ENCODE data around the gene GADD45A. TPM values are rescaled to one million over a fixed set of nuclear protein-coding genes. Genes with fewer than 3 reads are reported as not detected.
A peak's percentile ranks its signal among the peaks of the same experiment; 100 is the strongest.
"Not testable (repeated sequence)": the region's sequence is repeated elsewhere in the genome, so short reads cannot be mapped to it uniquely, and the experiment has no call there.

The GADD45A gene
- polyA plus RNA-seq, 1 of the 3 experiments (the other 2 are of a cell fraction): 164 TPM

- no peak for TF ChIP-seq FOXJ3 (CRISPR knock-in tag; IDR thresholded peaks at IDR 0.05)
- TF ChIP-seq JUND (IDR thresholded peaks at IDR 0.05): peak; percentile 71
- peak; percentile 75 for TF ChIP-seq PBX3 (IDR thresholded peaks at IDR 0.05)
- TF ChIP-seq MAX (IDR thresholded peaks at IDR 0.05; ENCODE audit: low read depth): peak; percentile 31; the same call in 1 of the 2 replicates
- TF ChIP-seq GATA2 (CRISPR knock-in tag; IDR thresholded peaks at IDR 0.05): no peak
These were observed 41.2 kb downstream of the GADD45A start (continued) for GRCh38 chr1:67726224-67726623.

DNA sequence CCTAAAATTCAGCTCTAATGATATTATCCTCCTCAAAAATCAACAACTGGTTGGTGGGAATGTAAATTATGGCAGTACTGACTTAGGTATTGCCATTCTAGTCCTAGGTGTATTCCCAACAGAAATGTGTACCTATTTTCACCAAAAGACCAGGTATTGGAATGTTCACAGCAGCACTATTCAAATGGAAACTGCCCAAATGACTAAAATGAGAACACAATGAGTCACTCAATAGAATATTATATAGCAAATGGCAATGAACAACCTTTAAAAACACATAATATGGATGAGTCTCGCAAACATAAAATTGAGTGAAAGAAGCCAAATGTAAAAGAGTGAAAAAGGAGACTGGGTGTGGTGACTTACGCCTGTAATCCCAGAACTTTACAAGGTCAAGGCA is 44.9 kb downstream of the GADD45A start:
- CTCF ChIA-PET: interaction anchor here (0.6 to 3.8 kb wide), 5 partner anchors 9 to 244 kb away, joined by 3 to 18 read pairs (median 7); no protein-coding TSS in a partner anchor
- peaks cover 68% of the 10 kb centered on the region for H3K79me2 ChIP-seq (ENCODE audit: insufficient read depth)

DNA sequence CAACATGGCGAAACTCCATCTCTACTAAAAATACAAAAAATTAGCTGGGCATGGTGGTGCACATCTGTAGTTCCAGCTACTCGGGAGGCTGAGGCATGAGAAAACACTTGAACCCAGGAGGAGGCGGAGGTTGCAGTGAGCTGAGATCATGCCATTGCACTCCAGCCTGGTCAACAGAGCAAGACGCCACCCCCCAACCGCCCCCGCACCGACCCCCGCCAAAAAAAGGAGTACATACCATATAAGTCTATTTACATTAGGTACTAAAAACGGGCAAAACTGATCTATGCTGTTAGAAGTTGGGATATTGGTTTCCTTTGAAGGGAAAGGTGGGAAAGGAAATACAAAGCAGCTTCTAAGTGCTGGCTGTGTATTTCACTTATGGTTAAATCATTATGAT is 45.3 kb downstream of the GADD45A start:
- H4K20me1 ChIP-seq (ENCODE audit: insufficient read depth); H2AFZ ChIP-seq (ENCODE audit: low read depth); DNase-seq; H3K9me3 ChIP-seq; H3K4me3 ChIP-seq (ENCODE audit: low read depth in 2 of 2, low read length in 1 of 2); H3K9me2 ChIP-seq; H3K9ac ChIP-seq; H3K36me3 ChIP-seq (replicated peaks in 1 of 2; ENCODE audit: control insufficient read depth in 1 of 2, insufficient read depth in 2 of 2, low read length in 1 of 2); POLR2A ChIA-PET; H3K27ac ChIP-seq (ENCODE audit: low read depth in 2 of 2, low read length in 1 of 2); H3K4me2 ChIP-seq; H3K27me3 ChIP-seq (ENCODE audit: insufficient read depth): not testable (repeated sequence)
- peaks cover 72% of the 10 kb centered on the region for H3K79me2 ChIP-seq (ENCODE audit: insufficient read depth)
- peaks cover 20% of the 10 kb centered on the region for H3F3A ChIP-seq (replicated peaks; ENCODE audit: insufficient read depth)
- WGBS (ENCODE audit: low lambda C conversion rate): 93% methylated on average over 9 of the region's 9 CpGs
- H3K4me1 ChIP-seq (ENCODE audit: control insufficient read depth in 1 of 2, insufficient read depth in 2 of 2, low read depth in 1 of 2, low read length in 1 of 2): peaks cover 3 to 31% of the 10 kb centered on the region in 2 experiments
- CTCF ChIA-PET: interaction anchor here (0.6 to 3.8 kb wide), 5 partner anchors 10 to 244 kb away, joined by 3 to 18 read pairs (median 7); no protein-coding TSS in a partner anchor

More for the DNA sequence above, 44.9 kb downstream of the GADD45A start:
- Histone ChIP-seq H2AFZ (ENCODE audit: low read depth) (no peak overlapping the region), H3K4me1 (ENCODE audit: control insufficient read depth in 1 of 2, insufficient read depth in 2 of 2, low read depth in 1 of 2, low read length in 1 of 2) (peaks cover 8 to 31% of the 10 kb centered on the region in 2 experiments), H3F3A (replicated peaks; ENCODE audit: insufficient read depth) (peaks cover 21% of the 10 kb centered on the region), H3K27me3 (ENCODE audit: insufficient read depth) (no peaks in the 10 kb centered on the region), H3K9ac (no peak overlapping the region), H3K9me3 (no peaks in the 10 kb centered on the region), H3K4me3 (ENCODE audit: low read depth in 2 of 2, low read length in 1 of 2) (no peak overlapping the region), H3K4me2 (no peak overlapping the region), H3K9me2 (no peaks in the 10 kb centered on the region), H3K36me3 (replicated peaks in 1 of 2; ENCODE audit: control insufficient read depth in 1 of 2, insufficient read depth in 2 of 2, low read length in 1 of 2) (peaks cover 0 to 4% of the 10 kb centered on the region in 2 experiments), H4K20me1 (ENCODE audit: insufficient read depth) (no peaks in the 10 kb centered on the region), H3K27ac (ENCODE audit: low read depth in 2 of 2, low read length in 1 of 2) (no peak overlapping the region)
- POLR2A ChIA-PET: no interaction called here
- DNase-seq: no peak
- WGBS (ENCODE audit: low lambda C conversion rate): 96% methylated on average over 2 of the region's 2 CpGs
- no peak for TF ChIP-seq EZH2phosphoT487 (IDR thresholded peaks at IDR 0.05; ENCODE audit: borderline replicate concordance, low read depth)
- TF ChIP-seq, protein P1, sequence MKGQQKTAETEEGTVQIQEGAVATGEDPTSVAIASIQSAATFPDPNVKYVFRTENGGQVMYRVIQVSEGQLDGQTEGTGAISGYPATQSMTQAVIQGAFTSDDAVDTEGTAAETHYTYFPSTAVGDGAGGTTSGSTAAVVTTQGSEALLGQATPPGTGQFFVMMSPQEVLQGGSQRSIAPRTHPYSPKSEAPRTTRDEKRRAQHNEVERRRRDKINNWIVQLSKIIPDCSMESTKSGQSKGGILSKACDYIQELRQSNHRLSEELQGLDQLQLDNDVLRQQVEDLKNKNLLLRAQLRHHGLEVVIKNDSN (IDR thresholded peaks at IDR 0.05; ENCODE audit: borderline replicate concordance, low read depth): no peak
- TF ChIP-seq FOSL2 (IDR thresholded peaks at IDR 0.05; ENCODE audit: borderline replicate concordance, low read depth): no peak
- no peak for TF ChIP-seq RXRA (IDR thresholded peaks at IDR 0.05; ENCODE audit: borderline replicate concordance, low read depth)
- TF ChIP-seq RFX5 (IDR thresholded peaks at IDR 0.05; ENCODE audit: low read length): no peak
- no peak for TF ChIP-seq PBX3 (IDR thresholded peaks at IDR 0.05)
- no peak for TF ChIP-seq EP300 (IDR thresholded peaks at IDR 0.05; ENCODE audit: borderline replicate concordance in 1 of 2, low read depth in 1 of 2, low read length in 1 of 2)
- no peak for TF ChIP-seq TCF12 (IDR thresholded peaks at IDR 0.05)

Measured in SK-N-SH (cell line).